ENCODE measurements around the gene TMEM141. TPM values are rescaled to one million over a fixed set of nuclear protein-coding genes. Genes with fewer than 3 reads are reported as not detected.
A peak's percentile ranks its signal among the peaks of the same experiment; 100 is the strongest.

TMEM141 gene
- 14.3 and 15.9 TPM in 2 replicates for total RNA-seq (2013; cell fraction: nucleolus; rRNA removed)
- total RNA-seq (2014; rRNA removed) (42.5 and 43.1 TPM in 2 replicates), total RNA-seq (2014; rRNA removed; fragmentation: Illumina TruSeq; extraction: Trizol) (27.4 and 29.2 TPM in 2 replicates), total RNA-seq (2021) (31.1 and 36.1 TPM in 2 replicates), polyA plus RNA-seq (2011; rRNA removed) (11.0 and 20.2 TPM in 2 replicates), polyA plus RNA-seq (2014; fragmentation: Illumina TruSeq; extraction: Trizol) (15.2 and 38.1 TPM in 2 replicates), polyA plus RNA-seq (2014; fragmentation: Nextera tagmentation; extraction: Ambion mirVana) (10 to 100 TPM in 1 of 2 experiments, 1 to 10 TPM in 1; 7.8 to 13.3 TPM), polyA plus RNA-seq (2014; rRNA removed) (37.7 and 43.5 TPM in 2 replicates), polyA plus RNA-seq (2016; fragmentation: Nextera tagmentation; extraction: Ambion mirVana) (10 to 100 TPM; 46.7 to 48.6 TPM), polyA minus RNA-seq (2011; rRNA and poly(A)+ RNA removed) (5.8 and 8.3 TPM in 2 replicates), Bru-seq, nascent RNA (percentile 73 among the genes with signal in this experiment), BruChase-seq, experiment 1, labeled RNA remaining after a 6-hour chase (percentile 68 among the genes with signal in this experiment), BruChase-seq, experiment 2, labeled RNA remaining after a 2-hour chase (percentile 63 among the genes with signal in this experiment)
- 6.3 TPM for polyA plus RNA-seq (2011; ENCODE audit: low read depth)
- 35.8 and 37.1 TPM in 2 replicates for polyA plus RNA-seq (2011; cell fraction: cytosol; rRNA removed)
- polyA plus RNA-seq (2011; cell fraction: nucleus; rRNA removed): 23.1 and 24.7 TPM in 2 replicates
- 20.4 and 25.1 TPM in 2 replicates for polyA plus RNA-seq (2012)
- polyA minus RNA-seq (2011; cell fraction: cytosol; rRNA and poly(A)+ RNA removed): 3.5 and 4.1 TPM in 2 replicates
- 9.7 and 14.3 TPM in 2 replicates for polyA minus RNA-seq (2011; cell fraction: nucleus; rRNA and poly(A)+ RNA removed)
- long read RNA-seq, experiment 1, partial matches to known transcripts: 0 of 4 reads
- long read RNA-seq, experiment 1, other reads (novel, unspliced or antisense): 0 of 4 reads
- long read RNA-seq, experiment 2, partial matches to known transcripts: 0 of 4 reads
- long read RNA-seq, experiment 2, other reads (novel, unspliced or antisense): 0 of 4 reads

DNA sequence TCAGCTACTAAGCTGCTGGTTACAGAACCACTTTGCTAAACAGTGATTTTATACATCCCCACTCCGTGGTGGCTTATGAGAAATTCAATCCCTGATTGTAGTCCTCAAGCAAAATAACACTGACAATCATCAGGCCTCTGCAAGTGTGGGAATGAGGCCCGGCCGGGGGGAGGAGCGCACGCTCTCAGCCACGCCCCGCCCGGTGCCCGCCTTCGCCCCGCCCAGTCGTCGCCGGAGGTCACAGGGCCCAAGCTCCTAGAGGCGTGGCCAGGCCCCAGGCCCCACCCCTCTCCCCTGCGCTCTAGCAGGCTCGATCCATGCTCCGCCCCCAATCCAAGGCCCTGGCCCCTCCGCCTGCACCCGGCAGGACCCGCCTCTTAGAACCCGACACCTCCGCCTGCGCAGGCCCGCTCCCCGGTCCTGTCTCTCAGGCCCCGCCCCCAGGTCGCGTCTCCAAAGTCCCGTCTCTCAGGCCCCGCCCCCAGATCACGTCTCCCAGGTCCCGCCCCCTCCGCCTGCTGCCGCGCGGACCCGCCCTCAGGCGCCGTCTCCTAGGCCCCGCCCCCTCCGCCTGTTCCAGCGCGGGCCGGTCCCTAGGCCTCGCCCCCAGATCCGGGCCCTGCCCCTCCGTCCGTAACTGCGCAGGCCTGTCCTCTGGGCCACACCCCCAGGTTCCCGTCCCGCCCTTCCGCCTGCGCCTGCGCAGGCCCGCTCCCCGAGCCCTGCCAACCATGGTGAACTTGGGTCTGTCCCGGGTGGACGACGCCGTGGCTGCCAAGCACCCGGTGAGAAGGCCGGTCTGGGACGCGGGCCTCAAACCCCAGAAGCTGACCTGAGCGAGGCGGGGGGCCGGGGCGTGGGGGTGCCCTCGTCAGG, at the start of gene TMEM141:
Gene TMEM141 (plus strand): TSS at position 705 of the 876 bp plus-strand sequence. CDS start 27 bp downstream, at position 732.
- Histone ChIP-seq H2AFZ (ENCODE audit: control insufficient read depth, low read depth, low read length) (peak within 1 kb of the TSS; percentile 91), H4K20me1 (ENCODE audit: control insufficient read depth, insufficient read depth) (peaks cover 2% of the 10 kb centered on the region; the same call in 1 of the 2 replicates), H3K4me1 (ENCODE audit: control insufficient read depth, insufficient read depth, low read length) (peaks cover 10% of the 10 kb centered on the region), H3K4me2 (ENCODE audit: control insufficient read depth, insufficient read depth) (peak within 1 kb of the TSS; percentile 65), H3K79me2 (ENCODE audit: control insufficient read depth, insufficient read depth, low read length) (peaks cover 2% of the 10 kb centered on the region; the same call in 1 of the 2 replicates), H3K27me3 (replicated peaks in 1 of 2; ENCODE audit: control insufficient read depth in 2 of 2, insufficient read depth in 2 of 2, low read length in 1 of 2) (no peaks in the 10 kb centered on the region), H3K4me3 (peak within 1 kb of the TSS; percentile 77), H3K27ac (ENCODE audit: control insufficient read depth, insufficient read depth) (peak within 1 kb of the TSS; percentile 82), H3K36me3 (ENCODE audit: control insufficient read depth in 2 of 2, insufficient read depth in 2 of 2, low read length in 1 of 2) (no peaks in the 10 kb centered on the region), H3K9ac (ENCODE audit: control insufficient read depth, insufficient read depth, low read length) (peak within 1 kb of the TSS; percentile 55), H3K9me3 (replicated peaks; ENCODE audit: control insufficient read depth, insufficient read depth, low read length) (no peaks in the 10 kb centered on the region)
- FAIRE-seq (peak; percentile 93), DNase-seq (ENCODE audit: low read depth, low spot score) (peak; percentile 92), ATAC-seq (peak; percentile 94)
- in situ Hi-C loops (cut with MboI) (no loop called here), intact Hi-C loops (cut with micrococcal nuclease; ENCODE audit: unreplicated experiment) (loop anchor here (2.0 to 10.0 kb wide), 2 partner anchors 58 to 154 kb away; partner anchors contain the start of genes C8G, FBXW5 and PHPT1)
- WGBS (ENCODE audit: insufficient coverage, insufficient replicate concordance, low lambda C conversion rate, missing lambda C conversion rate): 3% methylated on average over 53 of the region's 70 CpGs
- CTCF ChIA-PET: interaction anchor here (0.9 to 2.0 kb wide), 8 partner anchors 16 to 277 kb away, joined by 3 to 22 read pairs (median 4); partner anchors contain the start of gene FUT7
- POLR2A ChIA-PET: interaction anchor here (1.0 to 1.6 kb wide), 2 partner anchors 8 to 244 kb away, joined by 4 read pairs; no protein-coding TSS in a partner anchor
- RAD21 ChIA-PET (ENCODE audit: unreplicated experiment): interaction anchor here (1.0 to 1.2 kb wide), 4 partner anchors 25 to 256 kb away, joined by 3 to 7 read pairs (median 4); no protein-coding TSS in a partner anchor
- SMC1A ChIA-PET (ENCODE audit: uncharacterized antibody, unreplicated experiment): interaction anchor here (0.5 to 1.2 kb wide), 5 partner anchors 13 to 340 kb away, joined by 3 to 5 read pairs (median 3); partner anchors contain the start of gene FBXW5
- BruUV-seq (replicated peaks): no TSS peak
- TF ChIP-seq POLR2AphosphoS5 (IDR thresholded peaks at IDR 0.05; ENCODE audit: low read length): peak; percentile 59; the same call in 1 of the 2 replicates
- TF ChIP-seq, protein P1, sequence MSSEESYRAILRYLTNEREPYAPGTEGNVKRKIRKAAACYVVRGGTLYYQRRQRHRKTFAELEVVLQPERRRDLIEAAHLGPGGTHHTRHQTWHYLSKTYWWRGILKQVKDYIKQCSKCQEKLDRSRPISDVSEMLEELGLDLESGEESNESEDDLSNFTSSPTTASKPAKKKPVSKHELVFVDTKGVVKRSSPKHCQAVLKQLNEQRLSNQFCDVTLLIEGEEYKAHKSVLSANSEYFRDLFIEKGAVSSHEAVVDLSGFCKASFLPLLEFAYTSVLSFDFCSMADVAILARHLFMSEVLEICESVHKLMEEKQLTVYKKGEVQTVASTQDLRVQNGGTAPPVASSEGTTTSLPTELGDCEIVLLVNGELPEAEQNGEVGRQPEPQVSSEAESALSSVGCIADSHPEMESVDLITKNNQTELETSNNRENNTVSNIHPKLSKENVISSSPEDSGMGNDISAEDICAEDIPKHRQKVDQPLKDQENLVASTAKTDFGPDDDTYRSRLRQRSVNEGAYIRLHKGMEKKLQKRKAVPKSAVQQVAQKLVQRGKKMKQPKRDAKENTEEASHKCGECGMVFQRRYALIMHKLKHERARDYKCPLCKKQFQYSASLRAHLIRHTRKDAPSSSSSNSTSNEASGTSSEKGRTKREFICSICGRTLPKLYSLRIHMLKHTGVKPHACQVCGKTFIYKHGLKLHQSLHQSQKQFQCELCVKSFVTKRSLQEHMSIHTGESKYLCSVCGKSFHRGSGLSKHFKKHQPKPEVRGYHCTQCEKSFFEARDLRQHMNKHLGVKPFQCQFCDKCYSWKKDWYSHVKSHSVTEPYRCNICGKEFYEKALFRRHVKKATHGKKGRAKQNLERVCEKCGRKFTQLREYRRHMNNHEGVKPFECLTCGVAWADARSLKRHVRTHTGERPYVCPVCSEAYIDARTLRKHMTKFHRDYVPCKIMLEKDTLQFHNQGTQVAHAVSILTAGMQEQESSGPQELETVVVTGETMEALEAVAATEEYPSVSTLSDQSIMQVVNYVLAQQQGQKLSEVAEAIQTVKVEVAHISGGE (CRISPR knock-in tag; IDR thresholded peaks at IDR 0.05): no peak
- TF ChIP-seq CHD2 (IDR thresholded peaks at IDR 0.05; ENCODE audit: borderline replicate concordance, low read depth, low read length): peak; percentile 55; the same call in 1 of the 2 replicates
- TF ChIP-seq PAX8 (IDR thresholded peaks at IDR 0.05): no peak
- TF ChIP-seq SMAD1 (IDR thresholded peaks at IDR 0.05; ENCODE audit: low read depth, partially characterized antibody): no peak
- no peak for TF ChIP-seq BMI1 (IDR thresholded peaks at IDR 0.05; ENCODE audit: borderline replicate concordance)
- no peak for TF ChIP-seq YBX1 (IDR thresholded peaks at IDR 0.05)
- no peak for TF ChIP-seq NR2F1 (conservative IDR thresholded peaks at IDR 0.05)
- no peak for TF ChIP-seq SPI1 (IDR thresholded peaks at IDR 0.05; ENCODE audit: borderline replicate concordance, insufficient read depth, low read depth, low read length)
- no peak; the same call in 1 of the 2 replicates for TF ChIP-seq BACH1 (IDR thresholded peaks at IDR 0.05; ENCODE audit: borderline replicate concordance)
- no peak for TF ChIP-seq RAD51 (IDR thresholded peaks at IDR 0.05)
- no peak for TF ChIP-seq SMARCA5 (IDR thresholded peaks at IDR 0.05)
- TF ChIP-seq RAD21 (IDR thresholded peaks at IDR 0.05; ENCODE audit: insufficient read depth, low read depth, low read length): no peak
- no peak for TF ChIP-seq TCF3 (IDR thresholded peaks at IDR 0.05; ENCODE audit: borderline replicate concordance, insufficient read depth, low read depth, low read length)
- no peak for TF ChIP-seq NR2C2 (IDR thresholded peaks at IDR 0.05; ENCODE audit: borderline replicate concordance, control insufficient read depth, insufficient read length, low read depth)
